Activated naive CD4-positive, alpha-beta T cell treated with anti-CD3 and anti-CD28 coated beads, Interleukin-2, amount 50 U/mL, for 24 hours (primary cell): ENCODE results near the gene CRHR1.
"Not testable (repeated sequence)": the region's sequence is repeated elsewhere in the genome, so short reads cannot be mapped to it uniquely, and the experiment has no call there.

Experiments
- H3K27ac Mint-ChIP-seq: one replicate; pipeline ENCODE4 v1.8.0; 2021; ENCODE audit warnings: mild to moderate bottlenecking, mixed read lengths
- H3K27me3 Mint-ChIP-seq: one replicate; pipeline ENCODE4 v1.8.0; 2021; ENCODE audit warnings: mixed read lengths
- H3K36me3 Mint-ChIP-seq: one replicate; pipeline ENCODE4 v1.8.0; 2021; ENCODE audit warnings: mixed read lengths
- H3K4me1 Mint-ChIP-seq: one replicate; pipeline ENCODE4 v1.8.0; 2021; ENCODE audit warnings: mixed read lengths
- H3K4me3 Mint-ChIP-seq: one replicate; pipeline ENCODE4 v1.8.0; 2021; ENCODE audit warnings: mild to moderate bottlenecking, mixed read lengths
- H3K9me3 Mint-ChIP-seq: one replicate; pipeline ENCODE4 v1.8.0; 2021; ENCODE audit warnings: mixed read lengths

Gene CRHR1

DNA sequence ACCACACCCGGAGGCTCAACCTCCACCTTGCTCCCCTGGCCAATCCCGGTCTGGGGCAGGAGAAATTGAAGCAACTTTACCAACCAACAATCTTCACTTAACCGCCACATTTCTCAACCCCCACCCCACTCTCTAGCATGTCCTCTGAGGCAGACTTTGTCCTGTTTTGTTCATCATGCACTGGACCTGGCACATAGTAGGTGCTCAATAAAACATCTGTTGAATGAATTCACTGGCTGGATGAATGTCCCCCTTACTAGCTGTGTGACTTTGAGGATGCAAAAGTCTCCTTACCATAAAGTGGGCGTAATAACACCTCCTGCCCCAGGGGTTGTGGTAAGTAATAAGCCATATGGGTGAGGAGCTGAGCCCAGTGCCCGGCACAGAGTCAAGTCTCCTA is 66.3 kb downstream of the CRHR1 start:
- Mint-ChIP-seq H3K36me3 (peaks cover 1% of the 10 kb centered on the region), H3K9me3 (no peaks in the 10 kb centered on the region), H3K4me1 (peaks cover 4% of the 10 kb centered on the region), H3K27ac (no peak overlapping the region), H3K27me3 (peaks cover 4% of the 10 kb centered on the region), H3K4me3 (no peak overlapping the region)

DNA sequence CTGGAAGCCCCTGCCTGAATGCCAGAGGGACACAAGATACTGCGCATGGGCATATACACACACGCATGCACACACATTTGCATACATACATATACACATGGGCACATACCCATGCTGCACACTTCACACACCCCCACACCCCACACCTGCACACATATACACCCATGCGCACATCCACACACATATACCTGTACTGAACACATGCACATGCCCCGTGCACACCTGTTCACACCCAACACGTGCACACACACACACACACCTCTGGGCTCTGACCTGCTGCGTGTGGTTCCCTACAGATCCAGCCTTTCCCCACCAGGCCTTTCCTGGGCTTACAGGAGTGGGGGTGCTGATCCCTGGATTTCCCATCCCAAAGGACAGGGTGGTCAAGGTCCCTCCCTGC is 66.9 kb downstream of the CRHR1 start:
- Mint-ChIP-seq H3K27me3 (peaks cover 4% of the 10 kb centered on the region), H3K36me3 (peaks cover 1% of the 10 kb centered on the region)

DNA sequence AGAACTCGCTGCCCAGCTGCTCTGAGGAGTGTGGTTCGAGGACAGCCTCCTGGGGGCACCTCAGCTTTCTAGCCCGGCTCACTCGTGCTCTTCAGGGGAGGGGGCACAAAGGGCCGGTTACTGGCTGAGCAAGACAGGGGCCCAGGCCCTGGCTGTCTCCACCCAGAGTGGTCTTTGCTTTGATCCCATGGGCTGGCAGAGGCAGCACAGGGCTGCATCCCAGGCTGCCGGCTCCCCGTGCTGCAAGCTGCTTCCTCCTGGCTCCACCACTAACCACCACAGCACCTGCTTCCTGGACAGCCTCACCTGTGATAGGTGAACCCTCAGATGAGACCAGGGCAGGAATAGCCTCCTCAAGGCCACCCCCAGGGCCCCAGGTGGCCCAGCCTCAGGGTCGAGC is 67.3 kb downstream of the CRHR1 start:
- H3K9me3 Mint-ChIP-seq, result no peaks in the 10 kb centered on the region
- no peak overlapping the region for H3K27ac Mint-ChIP-seq
- H3K36me3 Mint-ChIP-seq, result peaks cover 1% of the 10 kb centered on the region
- H3K27me3 Mint-ChIP-seq, result peaks cover 4% of the 10 kb centered on the region
- H3K4me3 Mint-ChIP-seq, result no peak overlapping the region
- peaks cover 4% of the 10 kb centered on the region for H3K4me1 Mint-ChIP-seq

More for the DNA sequence above, 66.9 kb downstream of the CRHR1 start:
- H3K4me1 Mint-ChIP-seq, result peaks cover 4% of the 10 kb centered on the region
- no peak overlapping the region for H3K4me3 Mint-ChIP-seq
- no peaks in the 10 kb centered on the region for H3K9me3 Mint-ChIP-seq
- no peak overlapping the region for H3K27ac Mint-ChIP-seq

DNA sequence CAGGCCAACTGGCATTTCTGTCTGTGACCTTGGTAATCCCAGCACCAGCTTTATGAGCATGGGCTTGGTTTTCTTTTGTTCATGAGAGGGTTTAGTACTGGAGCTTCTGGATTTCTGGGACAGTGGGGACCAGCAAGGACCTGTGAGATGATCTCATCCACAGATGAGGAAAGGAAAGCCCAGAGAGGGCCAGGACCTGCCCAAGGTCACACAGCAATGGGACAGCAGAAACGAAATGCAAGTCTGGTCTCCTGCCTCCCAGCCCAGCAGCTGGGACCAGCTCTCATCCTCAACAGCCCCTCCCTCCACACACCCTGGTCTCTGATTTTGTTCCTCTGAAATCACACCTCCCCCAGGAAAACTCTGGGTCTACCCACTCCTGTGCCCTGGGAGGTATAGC is 67.8 kb downstream of the CRHR1 start:
- Mint-ChIP-seq H3K27ac (no peak overlapping the region), H3K36me3 (peaks cover 1% of the 10 kb centered on the region), H3K27me3 (peaks cover 4% of the 10 kb centered on the region), H3K4me3 (no peak overlapping the region), H3K4me1 (peaks cover 4% of the 10 kb centered on the region), H3K9me3 (no peaks in the 10 kb centered on the region)

DNA sequence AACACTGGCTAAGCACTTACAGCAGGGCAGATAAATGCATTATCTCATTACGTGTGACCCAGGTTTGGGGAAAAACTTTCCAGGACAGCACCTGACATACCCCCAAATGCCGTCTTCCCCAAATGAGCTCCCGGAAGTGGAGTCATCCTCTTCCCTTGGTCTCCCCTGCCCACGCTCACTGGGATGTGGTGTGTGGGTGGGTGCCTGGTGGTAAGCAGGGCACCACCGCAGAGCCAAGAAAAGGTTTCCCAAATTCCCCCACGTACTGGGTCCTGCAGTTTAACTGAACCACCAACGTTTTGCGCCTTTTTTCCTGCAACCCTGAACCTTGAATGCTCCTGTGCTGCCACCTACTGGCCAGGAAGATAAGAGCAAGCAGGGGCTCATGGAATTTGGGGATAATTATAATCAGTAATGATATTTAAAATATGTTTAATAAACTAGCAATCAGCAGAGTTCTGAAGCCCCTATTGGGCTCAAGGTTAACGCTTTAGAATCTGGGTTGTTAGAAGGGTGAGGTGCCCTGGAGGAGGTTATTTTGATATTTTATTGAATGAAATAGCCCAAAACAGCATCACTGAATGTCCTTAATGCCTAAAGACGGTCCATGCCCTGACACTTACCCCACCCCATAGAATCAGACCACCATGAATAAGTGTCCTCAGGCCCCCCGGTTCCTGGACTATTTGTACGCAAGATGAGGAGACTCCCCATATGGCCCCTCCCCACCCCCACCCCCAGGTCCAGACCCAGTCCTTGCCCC is 68.6 kb downstream of the CRHR1 start:
- Mint-ChIP-seq H3K36me3 (peaks cover 1% of the 10 kb centered on the region), H3K27me3 (peaks cover 6% of the 10 kb centered on the region), H3K4me3 (no peak overlapping the region), H3K9me3 (no peaks in the 10 kb centered on the region), H3K4me1 (peaks cover 4% of the 10 kb centered on the region), H3K27ac (no peak overlapping the region)

DNA sequence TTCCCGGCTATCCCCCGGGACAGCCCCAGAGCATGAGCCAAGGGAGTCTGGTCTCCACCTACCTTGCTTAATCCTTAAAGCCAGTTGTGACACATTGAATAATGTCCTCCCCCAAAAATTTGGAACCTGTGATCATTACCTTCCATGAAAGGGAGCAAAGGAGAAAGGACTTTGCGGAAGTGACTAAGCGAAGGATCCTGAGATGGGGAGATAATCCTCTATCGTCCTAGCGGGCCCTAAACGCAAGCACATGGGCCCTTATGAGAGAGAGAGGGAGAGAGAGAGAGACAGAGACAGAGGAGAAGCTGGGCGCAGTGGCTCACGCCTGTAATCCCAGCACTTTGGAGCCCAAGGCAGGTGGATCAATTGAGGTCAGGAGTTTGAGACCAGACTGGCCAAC is 70.1 kb downstream of the CRHR1 start:
- H3K4me3 Mint-ChIP-seq, result no peak overlapping the region
- H3K27me3 Mint-ChIP-seq, result peaks cover 10% of the 10 kb centered on the region
- H3K36me3 Mint-ChIP-seq, result peaks cover 1% of the 10 kb centered on the region
- H3K27ac Mint-ChIP-seq, result no peak overlapping the region
- peaks cover 4% of the 10 kb centered on the region for H3K4me1 Mint-ChIP-seq
- H3K9me3 Mint-ChIP-seq, result no peaks in the 10 kb centered on the region

DNA sequence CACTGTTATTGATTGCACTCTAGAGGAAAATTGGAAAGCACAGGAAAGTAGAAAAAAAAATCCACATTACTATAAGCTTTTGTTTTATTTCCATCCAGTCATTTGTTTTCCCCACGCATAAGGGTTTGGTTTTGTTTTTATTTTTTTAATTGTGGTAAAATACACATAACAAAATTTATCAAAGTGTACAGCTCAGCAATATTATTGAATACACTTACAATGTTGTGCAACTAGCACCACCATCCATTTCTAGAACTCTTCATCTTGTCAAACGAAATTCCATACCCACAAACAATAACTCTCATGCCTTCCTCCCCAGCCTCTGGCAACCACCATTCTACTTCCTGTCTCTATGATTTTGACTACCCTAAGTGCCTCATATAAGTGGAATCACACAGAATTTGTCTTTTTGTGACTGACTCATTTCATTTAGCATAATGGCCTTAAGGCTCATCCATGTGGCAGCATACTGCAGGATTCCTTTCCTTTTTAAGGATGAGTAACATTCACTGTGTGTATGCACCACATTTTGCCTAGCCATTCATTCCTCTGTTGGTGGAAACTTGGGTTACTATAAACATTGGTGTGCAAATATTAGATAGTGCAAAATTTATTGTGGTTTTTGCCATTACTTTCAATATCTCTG is 71.7 kb downstream of the CRHR1 start:
- no peak overlapping the region for H3K27ac Mint-ChIP-seq
- H3K9me3 Mint-ChIP-seq, result no peaks in the 10 kb centered on the region
- peaks cover 1% of the 10 kb centered on the region for H3K36me3 Mint-ChIP-seq
- H3K27me3 Mint-ChIP-seq, result peaks cover 10% of the 10 kb centered on the region
- no peak overlapping the region for H3K4me3 Mint-ChIP-seq
- peaks cover 4% of the 10 kb centered on the region for H3K4me1 Mint-ChIP-seq

DNA sequence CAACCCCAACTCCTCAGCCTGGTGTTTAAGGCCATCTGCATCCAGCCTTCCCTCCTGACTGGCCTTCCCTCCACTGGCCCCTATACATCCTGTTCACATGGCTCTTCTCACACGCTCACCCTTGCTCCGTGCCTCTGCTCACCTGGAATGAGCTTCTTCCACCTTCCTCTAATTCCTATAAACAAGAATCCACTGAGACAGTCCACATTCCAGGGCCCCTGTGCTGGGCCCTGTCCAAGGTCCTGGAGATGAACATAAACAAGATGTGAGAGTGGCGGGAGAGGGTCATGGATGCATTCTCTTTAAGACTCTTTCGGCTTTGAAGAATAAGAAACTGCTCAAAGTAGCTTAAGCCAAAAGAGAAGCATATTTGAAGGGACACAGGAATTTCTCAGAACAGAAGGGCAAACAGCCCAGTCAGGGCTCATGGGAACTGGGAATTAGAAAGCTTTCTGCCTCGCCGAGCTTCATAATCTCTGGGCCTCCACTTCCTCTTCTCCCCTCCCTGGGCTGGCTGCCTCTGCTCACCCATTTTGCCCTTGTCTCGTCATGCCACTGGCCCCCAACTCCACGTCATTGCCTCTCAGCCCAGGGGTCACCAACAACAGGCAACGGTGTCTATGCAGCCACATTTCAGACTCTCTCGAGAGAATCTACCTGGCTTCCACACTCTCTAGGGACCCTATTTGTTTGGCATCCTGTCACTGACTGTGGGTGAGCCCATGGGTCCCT is 74.0 kb downstream of the CRHR1 start:
- Mint-ChIP-seq H3K27ac (no peak overlapping the region), H3K27me3 (peaks cover 8% of the 10 kb centered on the region), H3K36me3 (peaks cover 1% of the 10 kb centered on the region), H3K4me1 (no peaks in the 10 kb centered on the region), H3K9me3 (no peaks in the 10 kb centered on the region), H3K4me3 (no peak overlapping the region)

DNA sequence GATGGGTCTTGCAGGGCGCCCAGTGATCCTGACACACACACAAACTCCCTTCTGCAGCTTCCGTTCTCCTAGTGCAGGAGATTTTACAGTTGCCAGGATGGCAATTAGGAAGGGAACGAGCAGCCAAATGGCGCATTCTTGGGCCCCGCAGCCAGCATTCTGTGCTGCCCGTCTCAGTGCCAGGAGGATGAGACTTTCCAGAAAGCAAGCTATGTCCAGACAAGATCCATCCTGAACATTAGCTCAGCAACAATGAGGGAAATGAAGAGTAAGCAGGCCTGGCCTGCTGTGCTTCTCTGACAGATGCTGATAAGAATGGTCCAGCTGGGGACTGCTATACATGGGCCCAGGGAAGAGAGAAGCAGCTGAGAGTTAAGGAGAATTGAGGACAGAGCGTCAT is 77.0 kb downstream of the CRHR1 start:
- Mint-ChIP-seq H3K4me1 (peaks cover 13% of the 10 kb centered on the region), H3K27me3 (peaks cover 6% of the 10 kb centered on the region), H3K9me3 (no peaks in the 10 kb centered on the region), H3K36me3 (no peaks in the 10 kb centered on the region), H3K4me3 (no peak overlapping the region), H3K27ac (no peak overlapping the region)

DNA sequence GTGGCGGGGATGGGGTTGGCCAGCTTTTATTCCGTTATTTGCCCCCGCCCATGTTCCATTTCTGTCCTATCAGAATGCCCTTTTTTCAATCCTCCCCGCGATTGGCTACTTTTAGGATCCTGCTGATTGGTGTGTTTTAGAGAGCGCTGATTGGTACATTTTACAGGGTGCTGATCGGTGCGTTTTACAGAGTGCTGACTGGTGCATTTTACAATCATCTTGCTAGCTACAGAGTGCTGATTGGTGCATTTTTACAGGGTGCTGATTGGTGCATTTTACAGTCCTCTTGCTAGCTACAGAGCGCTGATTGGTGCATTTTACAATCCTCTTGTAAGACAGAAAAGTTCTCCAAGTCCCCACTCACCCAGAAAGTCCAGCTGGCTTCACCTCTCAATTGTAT is 78.0 kb downstream of the CRHR1 start:
- H3K27ac Mint-ChIP-seq, H3K36me3 Mint-ChIP-seq, H3K27me3 Mint-ChIP-seq, H3K9me3 Mint-ChIP-seq, H3K4me3 Mint-ChIP-seq: not testable (repeated sequence)
- H3K4me1 Mint-ChIP-seq, result peaks cover 13% of the 10 kb centered on the region

DNA sequence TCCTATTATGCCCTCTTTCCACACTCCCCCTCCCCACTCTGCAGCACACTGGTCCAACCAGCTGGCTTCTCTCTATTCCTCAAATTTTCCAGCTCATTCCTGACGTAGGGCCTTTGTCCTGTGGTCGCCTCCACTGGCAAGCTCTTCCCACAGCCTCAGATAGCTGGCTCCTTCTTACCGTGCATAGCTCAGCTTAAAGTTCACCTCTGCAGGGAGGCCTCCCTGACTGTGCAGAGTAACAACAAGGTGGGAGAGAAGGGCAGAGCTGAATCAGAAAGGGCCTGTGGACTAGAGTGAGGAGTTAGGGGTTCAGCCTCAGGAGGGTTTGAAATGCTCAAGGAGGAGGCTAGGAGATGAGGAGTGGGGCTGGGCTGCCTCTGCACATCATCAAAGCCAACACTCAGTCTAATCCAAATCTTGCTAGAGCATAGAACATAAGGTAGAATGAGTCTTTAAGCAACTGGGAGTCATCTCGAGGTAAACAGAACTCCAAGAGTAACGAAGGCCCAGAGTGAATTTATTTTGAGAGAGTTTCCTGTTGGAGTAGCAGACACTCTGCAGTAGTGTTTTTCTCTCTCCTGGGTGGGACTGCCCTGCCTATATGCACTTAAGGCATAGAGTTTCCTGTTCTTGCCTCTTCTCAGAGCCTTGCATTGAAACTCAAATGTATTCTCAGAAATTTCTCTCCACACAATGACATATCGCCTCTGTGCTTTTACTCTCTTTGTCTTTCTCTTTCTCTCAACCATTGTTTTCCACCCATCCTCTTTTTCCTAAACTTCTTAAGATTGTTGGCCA is 79.9 kb downstream of the CRHR1 start:
- H3K36me3 Mint-ChIP-seq, result no peaks in the 10 kb centered on the region
- no peaks in the 10 kb centered on the region for H3K9me3 Mint-ChIP-seq
- H3K27ac Mint-ChIP-seq, result peak overlapping the region; percentile 16
- no peak overlapping the region for H3K4me3 Mint-ChIP-seq
- no peaks in the 10 kb centered on the region for H3K27me3 Mint-ChIP-seq
- peaks cover 13% of the 10 kb centered on the region for H3K4me1 Mint-ChIP-seq

DNA sequence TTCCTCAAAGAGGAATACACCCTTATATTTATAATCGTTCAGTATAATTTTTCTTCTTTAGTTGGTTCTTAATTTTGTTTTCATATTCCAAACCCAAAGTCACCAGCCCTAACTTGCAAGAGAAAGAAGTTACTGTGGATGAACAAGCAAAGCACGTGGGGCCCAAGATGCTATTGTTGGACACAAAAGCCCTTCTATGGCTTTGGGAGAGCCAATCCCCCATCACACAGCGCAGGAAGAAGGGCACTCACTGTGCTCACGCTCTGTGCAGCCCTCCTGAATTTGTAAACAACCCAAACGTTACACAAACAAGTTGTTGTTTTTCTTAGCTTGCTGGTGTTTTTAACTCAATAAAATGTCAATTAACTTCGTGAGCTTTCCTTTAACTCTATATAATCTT is 83.1 kb downstream of the CRHR1 start:
- Mint-ChIP-seq H3K36me3 (no peaks in the 10 kb centered on the region), H3K4me1 (peaks cover 13% of the 10 kb centered on the region), H3K4me3 (no peak overlapping the region), H3K9me3 (no peaks in the 10 kb centered on the region), H3K27me3 (no peaks in the 10 kb centered on the region), H3K27ac (no peak overlapping the region)

DNA sequence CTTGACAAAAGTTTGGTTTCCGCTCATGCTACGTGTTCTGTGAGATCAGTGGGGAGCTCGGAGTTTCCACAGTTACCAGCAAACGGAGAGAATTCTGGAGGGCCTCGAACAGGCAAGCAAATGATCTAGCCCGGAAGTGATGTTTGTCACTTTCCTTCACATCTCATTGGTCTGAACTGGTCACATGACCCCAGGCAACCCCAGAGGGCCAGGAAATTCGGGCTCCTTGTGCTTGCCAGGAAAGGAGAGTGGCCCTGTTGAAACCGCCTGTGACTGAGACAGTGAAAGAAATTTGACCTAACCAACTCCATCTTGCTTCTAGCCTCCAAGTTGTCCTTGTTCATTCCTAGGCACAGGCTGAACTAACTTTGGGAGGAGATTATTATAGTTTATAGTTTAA is 83.6 kb downstream of the CRHR1 start:
- Mint-ChIP-seq H3K27me3 (no peaks in the 10 kb centered on the region), H3K9me3 (no peaks in the 10 kb centered on the region)

DNA sequence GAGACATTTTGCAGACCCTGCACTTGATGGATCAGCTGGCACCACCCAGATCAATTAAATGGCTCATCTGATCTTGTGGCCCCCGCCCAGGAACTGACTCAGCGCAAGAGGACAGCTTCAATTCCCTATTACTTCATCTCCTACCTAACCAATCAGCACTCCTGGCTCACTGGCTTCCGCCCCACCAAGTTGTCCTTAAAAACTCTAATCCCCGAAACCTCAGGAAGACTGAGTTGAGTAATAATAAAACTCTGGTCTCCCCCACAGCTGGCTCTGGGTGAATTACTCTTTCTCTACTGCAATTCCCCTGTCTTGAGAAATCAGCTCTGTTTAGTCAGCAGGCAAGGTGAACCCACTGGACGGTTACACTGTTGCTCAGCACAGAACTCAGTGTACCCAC is 84.2 kb downstream of the CRHR1 start:
- H3K27ac Mint-ChIP-seq, result no peak overlapping the region
- H3K36me3 Mint-ChIP-seq, result no peaks in the 10 kb centered on the region
- no peak overlapping the region for H3K4me3 Mint-ChIP-seq
- peaks cover 15% of the 10 kb centered on the region for H3K4me1 Mint-ChIP-seq
- H3K9me3 Mint-ChIP-seq, result no peaks in the 10 kb centered on the region
- H3K27me3 Mint-ChIP-seq, result no peaks in the 10 kb centered on the region

More for the DNA sequence above, 83.6 kb downstream of the CRHR1 start:
- H3K4me3 Mint-ChIP-seq, result no peak overlapping the region
- peaks cover 13% of the 10 kb centered on the region for H3K4me1 Mint-ChIP-seq
- no peak overlapping the region for H3K27ac Mint-ChIP-seq
- H3K36me3 Mint-ChIP-seq, result no peaks in the 10 kb centered on the region

DNA sequence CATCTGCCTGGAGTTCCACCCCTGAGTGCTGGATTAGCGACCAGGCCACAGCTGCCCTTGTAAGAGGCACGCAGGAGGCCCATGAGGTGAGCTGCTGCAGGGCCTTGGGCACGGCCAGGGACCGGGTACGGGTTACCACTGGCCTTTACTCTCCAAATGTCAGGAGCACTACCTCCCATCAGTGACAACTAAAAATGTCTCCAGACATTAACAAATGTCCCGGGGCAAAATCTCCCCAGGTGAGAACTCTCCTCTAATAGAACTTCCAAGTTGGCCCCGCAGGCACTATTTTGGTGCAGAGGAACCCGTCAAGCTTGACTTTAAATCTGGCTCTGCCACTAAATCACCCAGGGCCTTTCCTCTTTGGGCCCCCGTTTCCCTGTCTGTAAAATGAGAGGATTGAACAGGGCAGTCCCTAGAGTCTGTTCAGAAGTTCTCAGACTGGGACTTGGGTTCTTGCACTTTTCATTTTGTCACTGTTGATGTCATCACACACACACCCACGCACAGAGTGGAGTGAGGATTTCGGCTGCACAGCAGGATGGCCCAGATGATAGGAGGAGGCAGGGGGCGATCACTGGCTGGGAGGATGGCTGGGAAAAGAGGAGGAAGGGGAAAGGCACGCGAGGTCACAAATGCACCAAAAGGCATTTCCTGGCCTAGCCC is 85.7 kb downstream of the CRHR1 start:
- Mint-ChIP-seq H3K4me1 (peaks cover 12% of the 10 kb centered on the region), H3K36me3 (no peaks in the 10 kb centered on the region), H3K4me3 (no peak overlapping the region), H3K9me3 (no peaks in the 10 kb centered on the region), H3K27me3 (no peaks in the 10 kb centered on the region), H3K27ac (no peak overlapping the region)
